MCF 10A (cell line): Measurements from ENCODE around the gene IMMP2L. TPM values are rescaled to one million over a fixed set of nuclear protein-coding genes. Genes with fewer than 3 reads are reported as not detected.

Source experiments
- BruUV-seq: library from RNA; stranded (reverse); fragments of 400-500 nt; replicated peaks from 2 replicates; lab custom pipeline; 2021; lab: Mats Ljungman, UMichigan
- CTCF ChIA-PET: fragments of 300-600 bp; sonication (Branson Sonifier 250); formaldehyde crosslinking; extraction: SDS; loops from one replicate; lab custom pipeline; 2021; ENCODE audit warnings: antibody characterized with exemption, inconsistent platforms; lab: Yijun Ruan, JAX
- POLR2A ChIA-PET: fragments of 300-600, 350-650 bp; sonication (Branson Sonifier 250); formaldehyde crosslinking; extraction: SDS; loops from one replicate; lab custom pipeline; 2020; ENCODE audit warnings: antibody characterized with exemption, inconsistent platforms; lab: Yijun Ruan, JAX
- DNase-seq: peaks from one replicate; pipeline ENCODE4 v3.0.0-alpha.2; 2018; ENCODE audit not compliant: unreplicated experiment
- H3K27ac Mint-ChIP-seq: one replicate; pipeline ENCODE4 v1.8.0; 2022; ENCODE audit warnings: mild to moderate bottlenecking, low read depth, mixed read lengths; ENCODE audit not compliant: unreplicated experiment
- H3K27me3 Mint-ChIP-seq: one replicate; pipeline ENCODE4 v1.8.0; 2022; ENCODE audit warnings: mixed read lengths; ENCODE audit not compliant: insufficient read depth, unreplicated experiment
- H3K36me3 Mint-ChIP-seq: one replicate; pipeline ENCODE4 v1.8.0; 2022; ENCODE audit warnings: mild to moderate bottlenecking, moderate library complexity, mixed read lengths; ENCODE audit not compliant: insufficient read depth, unreplicated experiment
- H3K4me1 Mint-ChIP-seq: one replicate; pipeline ENCODE4 v1.8.0; 2022; ENCODE audit warnings: mixed read lengths; ENCODE audit not compliant: insufficient read depth, unreplicated experiment
- H3K4me3 Mint-ChIP-seq: one replicate; pipeline ENCODE4 v1.8.0; 2022; ENCODE audit warnings: mild to moderate bottlenecking, moderate library complexity, mixed read lengths; ENCODE audit not compliant: unreplicated experiment
- H3K9me3 Mint-ChIP-seq: one replicate; pipeline ENCODE4 v1.8.0; 2022; ENCODE audit warnings: mixed read lengths; ENCODE audit not compliant: unreplicated experiment
- intact Hi-C: fragments of 100-400 bp; cut with micrococcal nuclease; formaldehyde crosslinking; loops from 2 replicates; pipeline ENCODE4 v1.14.1; 2022
- total RNA-seq: library from RNA; stranded (reverse); gene quantifications from 2 replicates; pipeline ENCODE4 v1.2.3, GENCODE V29; 2022
- TF ChIP-seq, protein P1 (sequence below): fragments of 200-600 bp; IDR thresholded peaks from one replicate; pipeline ENCODE4 v1.8.0; 2022; ENCODE audit warnings: antibody characterized with exemption, mild to moderate bottlenecking; ENCODE audit not compliant: unreplicated experiment

IMMP2L gene
- total RNA-seq, 1 experiment from 2014 or later: 23.7 TPM

DNA sequence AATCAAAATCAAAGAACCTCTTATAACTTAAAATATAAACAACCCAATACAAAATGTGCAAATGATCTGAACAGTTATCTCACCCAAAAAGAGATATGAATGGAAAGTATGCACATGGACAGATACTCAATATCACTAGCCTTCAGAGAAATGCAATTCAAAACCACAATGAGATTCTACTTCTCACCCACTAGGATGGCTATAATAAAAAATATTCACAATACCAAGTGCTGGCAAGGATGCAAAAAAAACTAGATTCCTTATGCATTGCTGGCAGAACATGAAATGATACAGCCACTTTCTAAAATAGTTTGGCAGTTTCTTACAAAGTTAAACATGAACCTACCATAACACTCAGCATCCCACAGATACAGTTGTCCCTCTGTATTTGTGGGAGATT lies 601.5 kb downstream of the IMMP2L start:
- Mint-ChIP-seq H3K4me3 (no peak overlapping the region), H3K27ac (no peak overlapping the region), H3K36me3 (no peaks in the 10 kb centered on the region), H3K9me3 (no peaks in the 10 kb centered on the region), H3K27me3 (no peaks in the 10 kb centered on the region), H3K4me1 (no peaks in the 10 kb centered on the region)
- intact Hi-C loops: no loop called here
- no TSS peak for BruUV-seq
- CTCF ChIA-PET: no interaction called here
- TF ChIP-seq, protein P1, sequence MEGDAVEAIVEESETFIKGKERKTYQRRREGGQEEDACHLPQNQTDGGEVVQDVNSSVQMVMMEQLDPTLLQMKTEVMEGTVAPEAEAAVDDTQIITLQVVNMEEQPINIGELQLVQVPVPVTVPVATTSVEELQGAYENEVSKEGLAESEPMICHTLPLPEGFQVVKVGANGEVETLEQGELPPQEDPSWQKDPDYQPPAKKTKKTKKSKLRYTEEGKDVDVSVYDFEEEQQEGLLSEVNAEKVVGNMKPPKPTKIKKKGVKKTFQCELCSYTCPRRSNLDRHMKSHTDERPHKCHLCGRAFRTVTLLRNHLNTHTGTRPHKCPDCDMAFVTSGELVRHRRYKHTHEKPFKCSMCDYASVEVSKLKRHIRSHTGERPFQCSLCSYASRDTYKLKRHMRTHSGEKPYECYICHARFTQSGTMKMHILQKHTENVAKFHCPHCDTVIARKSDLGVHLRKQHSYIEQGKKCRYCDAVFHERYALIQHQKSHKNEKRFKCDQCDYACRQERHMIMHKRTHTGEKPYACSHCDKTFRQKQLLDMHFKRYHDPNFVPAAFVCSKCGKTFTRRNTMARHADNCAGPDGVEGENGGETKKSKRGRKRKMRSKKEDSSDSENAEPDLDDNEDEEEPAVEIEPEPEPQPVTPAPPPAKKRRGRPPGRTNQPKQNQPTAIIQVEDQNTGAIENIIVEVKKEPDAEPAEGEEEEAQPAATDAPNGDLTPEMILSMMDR: no peak
- POLR2A ChIA-PET: no interaction called here
- DNase-seq: no peak

DNA sequence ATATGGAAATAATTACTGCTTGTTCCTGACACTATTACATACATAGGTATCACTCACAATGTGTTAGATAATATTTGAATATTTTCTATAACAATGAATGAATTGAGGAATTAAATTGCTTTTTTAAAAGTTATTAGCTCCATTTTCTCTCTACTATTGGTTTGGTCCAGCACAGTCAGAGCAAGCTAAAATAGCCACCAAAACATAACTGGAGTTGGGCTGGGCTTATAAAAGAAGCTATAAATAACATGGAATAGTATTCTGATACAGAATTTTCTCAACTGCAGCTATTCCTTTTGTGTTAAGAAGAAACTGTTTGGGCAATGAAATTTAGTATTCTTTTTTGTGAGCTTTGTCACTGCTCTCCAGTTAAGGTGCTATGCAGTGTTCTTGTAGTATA lies 614.0 kb downstream of the IMMP2L start:
- no TSS peak for BruUV-seq
- CTCF ChIA-PET: no interaction called here
- Mint-ChIP-seq H3K9me3 (no peaks in the 10 kb centered on the region), H3K4me3 (no peak overlapping the region), H3K36me3 (no peaks in the 10 kb centered on the region), H3K4me1 (peaks cover 8% of the 10 kb centered on the region), H3K27me3 (no peaks in the 10 kb centered on the region), H3K27ac (no peak overlapping the region)
- intact Hi-C loops: no loop called here
- TF ChIP-seq, protein P1: no peak
- no peak for DNase-seq
- POLR2A ChIA-PET: interaction anchor here (0.6 to 1.0 kb wide), 2 partner anchors 10 to 228 kb away, joined by 3 read pairs; no protein-coding TSS in a partner anchor

DNA sequence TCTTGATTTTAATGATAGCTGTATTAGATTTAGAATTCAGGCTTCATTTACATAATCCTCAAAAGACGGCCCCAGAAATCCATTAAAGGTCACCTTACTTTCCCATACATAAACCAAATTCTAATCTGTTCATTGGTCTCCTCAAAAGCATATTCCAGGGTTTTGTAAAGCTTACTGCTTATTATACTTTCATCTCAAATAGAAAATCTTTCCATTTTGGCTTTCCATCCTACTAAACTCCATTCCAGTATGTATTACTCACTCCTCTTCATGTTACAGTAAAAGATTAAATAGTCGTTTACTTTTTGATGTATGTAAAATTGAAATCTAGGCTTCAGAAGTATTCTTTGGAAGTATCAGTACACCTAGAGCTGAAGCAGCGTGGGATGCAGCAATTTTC lies 614.9 kb downstream of the IMMP2L start:
- H3K9me3 Mint-ChIP-seq: no peaks in the 10 kb centered on the region
- CTCF ChIA-PET: no interaction called here
- H3K4me1 Mint-ChIP-seq: peaks cover 8% of the 10 kb centered on the region
- intact Hi-C loops: no loop called here
- no peak overlapping the region for H3K27ac Mint-ChIP-seq
- no peaks in the 10 kb centered on the region for H3K36me3 Mint-ChIP-seq
- H3K27me3 Mint-ChIP-seq: no peaks in the 10 kb centered on the region
- DNase-seq: no peak
- no peak overlapping the region for H3K4me3 Mint-ChIP-seq
- TF ChIP-seq, protein P1: no peak
- POLR2A ChIA-PET: no interaction called here
- no TSS peak for BruUV-seq

DNA sequence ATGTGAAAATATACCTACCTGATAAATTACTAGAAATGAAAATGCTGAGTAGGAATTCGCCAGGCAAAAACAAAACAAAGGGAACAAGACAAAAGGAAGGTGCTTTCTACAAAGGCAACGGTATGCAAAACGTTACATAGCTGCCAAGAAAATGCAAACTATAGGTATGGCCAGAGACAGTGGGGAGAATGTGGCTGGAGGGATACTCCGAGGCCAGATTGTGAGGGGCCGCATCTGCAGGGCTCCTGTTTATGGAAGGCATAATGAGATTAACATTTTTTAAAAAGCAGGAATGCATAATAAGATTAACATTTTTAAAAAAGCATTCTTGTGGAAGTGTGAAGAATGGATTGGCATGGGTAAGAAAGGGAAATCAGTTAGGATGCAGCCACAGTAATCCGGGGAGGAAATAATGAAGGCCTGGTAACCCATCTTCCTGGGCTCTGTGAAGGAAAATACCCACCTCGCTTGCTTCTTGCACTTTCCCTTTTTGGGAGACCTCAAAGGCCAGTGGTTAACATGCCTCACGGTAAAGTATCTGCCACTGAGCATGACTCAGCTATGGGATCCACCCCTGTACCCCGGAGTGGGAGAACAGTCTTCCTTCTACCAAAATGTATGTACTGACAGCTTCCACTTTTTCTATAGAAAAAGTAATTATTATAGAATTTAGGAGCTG lies 617.2 kb downstream of the IMMP2L start:
- CTCF ChIA-PET: no interaction called here

More for the DNA sequence above, 617.2 kb downstream of the IMMP2L start:
- H3K4me3 Mint-ChIP-seq: no peak overlapping the region
- intact Hi-C loops: no loop called here
- no peaks in the 10 kb centered on the region for H3K9me3 Mint-ChIP-seq
- no peak for DNase-seq
- no peak overlapping the region for H3K27ac Mint-ChIP-seq
- POLR2A ChIA-PET: no interaction called here
- H3K36me3 Mint-ChIP-seq: no peaks in the 10 kb centered on the region
- TF ChIP-seq, protein P1: no peak
- peaks cover 8% of the 10 kb centered on the region for H3K4me1 Mint-ChIP-seq
- H3K27me3 Mint-ChIP-seq: no peaks in the 10 kb centered on the region
- BruUV-seq: no TSS peak
